NCI-H2107 treated with DMSO at 0.1 percent for 48 hours (cell line): Measurements from ENCODE around the gene CLASP1.
A peak's percentile ranks its signal among the peaks of the same experiment; 100 is the strongest.

Experiments
- DNase-seq: peaks from one replicate; lab custom pipeline; 2025; ENCODE audit not compliant: unreplicated experiment; lab: John Stamatoyannopoulos, UW

CLASP1 gene

DNA sequence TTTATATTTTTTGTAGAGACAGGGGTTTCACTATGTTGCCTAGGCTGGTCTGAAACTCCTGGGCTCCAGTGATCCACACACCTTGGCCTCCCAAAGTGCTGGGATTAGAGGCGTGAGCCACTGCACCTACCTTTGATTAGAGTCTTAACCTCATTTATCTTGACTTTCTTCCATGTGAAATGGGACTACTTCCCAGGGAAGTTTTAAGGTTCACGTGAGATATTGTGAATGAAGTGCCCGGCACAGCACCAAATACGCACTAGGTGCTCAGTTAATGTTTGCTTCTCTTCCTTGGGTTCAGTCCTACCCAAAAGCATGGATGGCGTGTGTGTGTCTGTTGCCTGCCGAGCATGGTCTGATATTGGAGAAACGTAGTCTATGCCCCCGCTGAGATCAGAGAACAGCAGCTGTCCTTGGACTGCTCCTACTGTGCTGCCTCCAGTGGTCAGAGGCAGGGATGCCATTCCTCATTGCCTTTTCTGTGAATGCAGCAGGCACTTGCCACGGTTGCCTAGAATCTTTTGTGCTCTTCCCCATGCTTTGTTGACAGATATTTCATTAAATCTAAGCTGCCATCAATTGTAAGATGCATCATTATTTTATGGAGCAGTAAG, 351.9 kb downstream of the CLASP1 start:
- peak; percentile 20 for DNase-seq

DNA sequence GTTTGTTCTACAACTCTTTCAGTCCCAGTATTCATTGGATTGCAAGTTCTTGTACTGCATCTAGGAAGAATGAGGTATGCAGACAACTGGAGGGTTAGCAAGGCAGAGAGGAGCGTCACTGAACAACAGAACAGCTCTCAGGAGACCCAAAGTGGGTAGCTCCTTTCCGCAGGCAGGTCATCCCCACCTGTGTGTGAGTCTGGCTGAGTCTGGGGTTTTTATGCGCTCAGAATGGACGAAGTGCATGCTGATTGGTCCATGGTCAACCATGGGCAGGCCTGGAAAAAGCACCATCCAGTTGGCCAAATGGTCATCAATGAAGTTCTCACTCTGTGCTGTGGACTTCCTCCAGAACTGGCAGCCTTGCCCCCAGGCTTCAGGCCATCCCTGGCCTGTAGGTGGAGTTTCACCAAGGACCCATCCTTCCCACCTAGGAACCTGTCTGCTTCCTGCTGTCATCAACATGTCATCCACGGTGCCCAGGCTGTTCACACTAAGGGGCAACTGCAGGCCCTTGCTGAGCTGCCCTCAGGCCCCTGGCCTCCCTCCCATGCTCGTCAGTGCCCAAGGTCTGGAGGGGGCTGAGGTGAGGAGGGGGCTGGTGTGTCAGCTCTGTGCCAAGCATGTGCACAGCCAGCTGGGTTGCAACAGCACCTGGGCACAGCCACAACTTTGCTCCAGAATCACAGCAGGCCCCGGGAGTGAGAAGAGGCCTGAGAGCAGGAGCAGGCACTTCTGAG, 353.2 kb downstream of the CLASP1 start:
- no peak for DNase-seq

- DNase-seq = no peak
These were observed 354.1 kb downstream of the CLASP1 start for GRCh38 chr2:121294881-121295840.

- DNase-seq = no peak
These were observed 355.6 kb downstream of the CLASP1 start for GRCh38 chr2:121293450-121294325.

DNA sequence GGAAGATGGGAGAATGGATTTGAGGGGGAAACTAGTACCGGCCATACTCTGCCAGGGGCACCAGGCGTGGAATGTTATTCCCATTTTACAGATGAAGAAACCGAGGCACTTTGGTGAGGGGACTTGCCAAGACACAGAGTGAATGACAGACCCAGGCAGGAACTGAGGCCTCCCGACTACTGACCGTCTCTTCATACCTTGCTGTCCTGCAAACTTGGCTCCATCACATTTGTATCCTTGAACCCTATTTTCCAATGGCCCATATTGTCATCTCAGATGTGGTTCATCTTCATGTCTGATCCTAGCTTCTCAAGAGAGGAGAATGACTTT, 358.0 kb downstream of the CLASP1 start:
- DNase-seq = no peak

- no peak for DNase-seq
These were observed 360.0 kb downstream of the CLASP1 start for GRCh38 chr2:121289271-121289670.

DNA sequence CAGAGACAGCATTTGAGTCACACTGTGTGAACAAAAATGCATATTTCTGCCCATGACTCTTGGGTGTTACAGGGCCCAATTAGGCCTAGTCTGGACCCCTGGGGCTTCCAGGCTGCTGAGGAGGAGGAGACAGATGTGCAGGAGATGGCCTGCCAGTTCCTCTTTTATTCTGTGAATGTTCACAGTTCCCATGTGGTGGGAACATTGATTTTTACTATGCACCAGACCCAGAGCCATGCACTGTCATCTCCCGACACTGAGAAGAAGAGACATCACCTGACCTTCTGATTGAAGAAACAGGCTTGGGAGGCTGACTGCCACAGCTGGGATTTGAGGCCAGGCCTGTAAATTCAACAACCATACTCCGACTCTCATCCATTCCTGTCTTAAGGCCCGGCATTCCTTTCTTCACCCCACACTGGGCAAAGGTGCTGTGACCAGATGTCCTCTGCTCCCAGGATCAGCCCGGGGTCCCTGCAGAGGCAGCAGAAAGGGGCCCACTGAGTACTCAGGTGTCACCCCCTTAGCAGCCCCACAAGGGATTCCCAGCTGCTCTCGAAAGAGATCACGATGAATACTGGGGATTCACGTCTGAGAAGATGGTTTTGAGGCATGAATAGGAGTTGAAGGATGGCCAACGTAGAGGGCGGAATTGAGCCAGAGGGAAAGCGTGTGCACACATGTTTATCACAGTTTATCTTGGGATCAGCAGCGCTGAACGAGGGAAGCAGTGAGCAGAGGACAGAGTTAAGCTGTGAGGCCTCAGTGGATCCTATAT, 360.6 kb downstream of the CLASP1 start:
- no peak for DNase-seq

- DNase-seq = no peak
These were observed 361.3 kb downstream of the CLASP1 start for GRCh38 chr2:121287956-121288355.
